Measurements from ENCODE around the gene MATCAP1. TPM values are rescaled to one million over a fixed set of nuclear protein-coding genes. Genes with fewer than 3 reads are reported as not detected.

Gene MATCAP1
- total RNA-seq, 1 donor from 2014 or later, result 5.2 TPM

DNA sequence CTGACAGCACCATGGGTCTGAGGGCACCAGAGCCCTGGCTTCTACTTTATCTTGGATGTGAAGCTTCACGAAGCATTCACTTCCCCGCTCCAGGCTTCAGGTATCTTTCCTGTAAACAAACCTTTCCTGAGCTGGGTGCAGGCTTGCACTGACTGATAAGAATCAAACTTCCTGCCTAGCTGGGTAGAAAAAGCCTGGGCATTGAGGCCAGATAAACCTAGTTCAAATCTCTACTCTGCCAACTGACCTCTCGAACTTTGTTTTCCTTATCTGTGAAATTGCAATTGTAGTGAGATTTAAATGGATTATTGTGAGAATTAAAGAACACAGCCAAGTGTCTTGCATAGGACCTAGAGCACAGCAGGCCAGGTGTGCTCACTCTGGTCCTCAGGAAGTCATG lies 40.2 kb upstream of the MATCAP1 start:
- Histone ChIP-seq H3K27ac (ENCODE audit: low read depth, low read length) (no peak overlapping the region), H3K36me3 (ENCODE audit: control insufficient read depth in 3 of 3, insufficient read depth in 3 of 3, low read length in 3 of 3) (peaks cover 15 to 25% (median 15%) of the 10 kb centered on the region in 3 donors), H3K27me3 (ENCODE audit: control insufficient read depth in 3 of 3, insufficient read depth in 3 of 3, low read length in 3 of 3) (no peaks in the 10 kb centered on the region)

GRCh38 chr16:67216612-67217490 lies 33.1 kb upstream of the MATCAP1 start:
- H3K9me3 ChIP-seq (ENCODE audit: control insufficient read depth in 3 of 3, low read length in 3 of 3), result no peaks in the 10 kb centered on the region
- H3K27ac ChIP-seq (ENCODE audit: low read depth, low read length), result no peak overlapping the region
- peaks cover 26 to 44% (median 36%) of the 10 kb centered on the region in 3 donors for H3K4me1 ChIP-seq (ENCODE audit: control insufficient read depth in 3 of 3, insufficient read depth in 3 of 3, low read length in 3 of 3)
- peak overlapping the region in 1 of 3 donors; percentile 22 for H3K4me3 ChIP-seq (ENCODE audit: low read length in 3 of 3)
- H3K9ac ChIP-seq (ENCODE audit: low read depth in 1 of 3, low read length in 3 of 3), result peak overlapping the region in 1 of 3 donors; percentile 9
- peaks cover 2 to 7% (median 3%) of the 10 kb centered on the region in 3 donors for H3K36me3 ChIP-seq (ENCODE audit: control insufficient read depth in 3 of 3, insufficient read depth in 3 of 3, low read length in 3 of 3)
- H3K27me3 ChIP-seq (ENCODE audit: control insufficient read depth in 3 of 3, insufficient read depth in 3 of 3, low read length in 3 of 3), result no peaks in the 10 kb centered on the region

More for the DNA sequence above, 40.2 kb upstream of the MATCAP1 start:
- no peak overlapping the region for H3K9ac ChIP-seq (ENCODE audit: low read depth in 1 of 3, low read length in 3 of 3)
- no peaks in the 10 kb centered on the region for H3K9me3 ChIP-seq (ENCODE audit: control insufficient read depth in 3 of 3, low read length in 3 of 3)
- peaks cover 23 to 33% (median 31%) of the 10 kb centered on the region in 3 donors for H3K4me1 ChIP-seq (ENCODE audit: control insufficient read depth in 3 of 3, insufficient read depth in 3 of 3, low read length in 3 of 3)
- no peak overlapping the region for H3K4me3 ChIP-seq (ENCODE audit: low read length in 3 of 3)

DNA sequence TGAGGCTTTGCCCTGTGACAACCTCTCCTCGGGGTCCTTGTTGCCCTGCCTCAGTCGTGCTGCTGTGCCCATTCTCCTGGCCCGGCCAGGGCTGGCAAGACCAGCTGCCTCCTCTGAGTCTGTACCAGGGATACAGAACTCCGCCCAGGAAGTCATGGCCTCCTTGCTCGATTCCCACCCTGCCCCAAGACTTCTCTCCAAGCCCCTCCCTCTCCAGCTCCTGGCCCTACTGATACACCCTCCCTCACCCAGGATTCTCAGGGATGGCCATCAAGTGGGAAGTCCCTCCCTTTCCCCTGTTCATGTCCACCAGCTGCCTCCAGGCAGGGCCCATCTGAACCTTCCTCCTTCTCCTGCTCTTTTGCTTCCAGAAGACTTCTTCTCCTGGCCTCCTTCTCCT lies 31.9 kb upstream of the MATCAP1 start:
- Histone ChIP-seq H3K4me1 (ENCODE audit: control insufficient read depth in 3 of 3, insufficient read depth in 3 of 3, low read length in 3 of 3) (peaks cover 28 to 47% (median 40%) of the 10 kb centered on the region in 3 donors), H3K27me3 (ENCODE audit: control insufficient read depth in 3 of 3, insufficient read depth in 3 of 3, low read length in 3 of 3) (no peaks in the 10 kb centered on the region), H3K27ac (ENCODE audit: low read depth, low read length) (no peak overlapping the region), H3K36me3 (ENCODE audit: control insufficient read depth in 3 of 3, insufficient read depth in 3 of 3, low read length in 3 of 3) (peaks cover 2 to 11% (median 3%) of the 10 kb centered on the region in 3 donors), H3K9ac (ENCODE audit: low read depth in 1 of 3, low read length in 3 of 3) (no peak overlapping the region), H3K9me3 (ENCODE audit: control insufficient read depth in 3 of 3, low read length in 3 of 3) (no peaks in the 10 kb centered on the region), H3K4me3 (ENCODE audit: low read length in 3 of 3) (no peak overlapping the region)

GRCh38 chr16:67213197-67214019 lies 29.6 kb upstream of the MATCAP1 start:
- Histone ChIP-seq H3K36me3 (ENCODE audit: control insufficient read depth in 3 of 3, insufficient read depth in 3 of 3, low read length in 3 of 3) (peaks cover 0 to 7% (median 2%) of the 10 kb centered on the region in 3 donors), H3K9ac (ENCODE audit: low read depth in 1 of 3, low read length in 3 of 3) (peak overlapping the region in 1 of 3 donors; percentile 25), H3K27me3 (ENCODE audit: control insufficient read depth in 3 of 3, insufficient read depth in 3 of 3, low read length in 3 of 3) (no peaks in the 10 kb centered on the region), H3K4me3 (ENCODE audit: low read length in 3 of 3) (no peak overlapping the region), H3K9me3 (ENCODE audit: control insufficient read depth in 3 of 3, low read length in 3 of 3) (no peaks in the 10 kb centered on the region), H3K4me1 (ENCODE audit: control insufficient read depth in 3 of 3, insufficient read depth in 3 of 3, low read length in 3 of 3) (peaks cover 46 to 70% (median 57%) of the 10 kb centered on the region in 3 donors), H3K27ac (ENCODE audit: low read depth, low read length) (no peak overlapping the region)

DNA sequence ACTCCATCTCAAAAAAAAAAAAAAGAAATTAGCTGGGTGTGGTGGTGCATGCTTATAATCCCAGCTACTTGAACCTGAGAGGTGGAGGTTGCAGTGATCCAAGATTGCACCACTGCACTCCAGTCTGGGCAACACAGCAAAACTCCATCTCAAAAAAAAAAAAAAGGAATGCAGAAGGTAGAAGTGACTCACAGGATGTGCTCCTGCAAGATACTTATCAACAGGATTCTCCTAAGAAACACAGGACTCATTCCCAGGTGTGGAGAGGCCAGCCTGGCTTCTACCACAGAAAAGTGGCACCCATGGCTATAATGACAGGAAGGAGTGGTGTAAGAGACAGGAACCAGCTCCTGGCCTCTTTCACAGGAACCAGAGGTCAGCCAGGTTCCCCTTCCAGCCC lies 29.0 kb upstream of the MATCAP1 start:
- H3K36me3 ChIP-seq (ENCODE audit: control insufficient read depth in 3 of 3, insufficient read depth in 3 of 3, low read length in 3 of 3), result peaks cover 0 to 7% (median 2%) of the 10 kb centered on the region in 3 donors
- no peaks in the 10 kb centered on the region for H3K9me3 ChIP-seq (ENCODE audit: control insufficient read depth in 3 of 3, low read length in 3 of 3)
- H3K4me1 ChIP-seq (ENCODE audit: control insufficient read depth in 3 of 3, insufficient read depth in 3 of 3, low read length in 3 of 3), result peaks cover 48 to 76% (median 63%) of the 10 kb centered on the region in 3 donors
- H3K27ac ChIP-seq (ENCODE audit: low read depth, low read length), result no peak overlapping the region
- no peaks in the 10 kb centered on the region for H3K27me3 ChIP-seq (ENCODE audit: control insufficient read depth in 3 of 3, insufficient read depth in 3 of 3, low read length in 3 of 3)
- no peak overlapping the region for H3K9ac ChIP-seq (ENCODE audit: low read depth in 1 of 3, low read length in 3 of 3)
- no peak overlapping the region for H3K4me3 ChIP-seq (ENCODE audit: low read length in 3 of 3)

DNA sequence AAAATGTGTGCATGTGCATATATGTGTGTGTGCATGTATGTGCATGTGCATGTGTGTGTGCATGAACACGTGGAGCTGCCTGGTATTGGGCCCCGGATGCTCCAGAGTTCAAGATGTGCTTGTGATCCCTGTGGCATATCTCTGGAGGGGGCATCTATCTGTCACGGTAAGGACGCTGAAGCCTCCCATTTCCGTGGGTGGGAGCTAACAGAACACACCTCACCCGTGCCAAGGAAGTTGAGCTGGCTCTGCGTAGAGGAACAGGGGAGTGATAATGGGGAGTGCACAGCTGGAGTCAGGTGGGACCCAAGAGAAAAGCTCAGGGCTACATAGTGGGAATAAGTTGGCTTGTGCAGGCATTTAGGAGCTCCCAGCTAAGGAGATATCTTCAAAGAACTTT lies 27.9 kb upstream of the MATCAP1 start:
- Histone ChIP-seq H3K9ac (ENCODE audit: low read depth in 1 of 3, low read length in 3 of 3) (no peak overlapping the region), H3K36me3 (ENCODE audit: control insufficient read depth in 3 of 3, insufficient read depth in 3 of 3, low read length in 3 of 3) (peaks cover 0 to 4% (median 0%) of the 10 kb centered on the region in 3 donors), H3K9me3 (ENCODE audit: control insufficient read depth in 3 of 3, low read length in 3 of 3) (no peaks in the 10 kb centered on the region), H3K4me1 (ENCODE audit: control insufficient read depth in 3 of 3, insufficient read depth in 3 of 3, low read length in 3 of 3) (peaks cover 50 to 77% (median 64%) of the 10 kb centered on the region in 3 donors), H3K27ac (ENCODE audit: low read depth, low read length) (no peak overlapping the region), H3K4me3 (ENCODE audit: low read length in 3 of 3) (no peak overlapping the region), H3K27me3 (ENCODE audit: control insufficient read depth in 3 of 3, insufficient read depth in 3 of 3, low read length in 3 of 3) (no peaks in the 10 kb centered on the region)

GRCh38 chr16:67210069-67210937 lies 26.5 kb upstream of the MATCAP1 start:
- H3K4me3 ChIP-seq (ENCODE audit: low read length in 3 of 3), result peak overlapping the region in 1 of 3 donors; percentile 22
- peaks cover 47 to 68% (median 58%) of the 10 kb centered on the region in 3 donors for H3K4me1 ChIP-seq (ENCODE audit: control insufficient read depth in 3 of 3, insufficient read depth in 3 of 3, low read length in 3 of 3)
- H3K9me3 ChIP-seq (ENCODE audit: control insufficient read depth in 3 of 3, low read length in 3 of 3), result no peaks in the 10 kb centered on the region
- peaks cover 0 to 8% (median 0%) of the 10 kb centered on the region in 3 donors for H3K36me3 ChIP-seq (ENCODE audit: control insufficient read depth in 3 of 3, insufficient read depth in 3 of 3, low read length in 3 of 3)
- no peaks in the 10 kb centered on the region for H3K27me3 ChIP-seq (ENCODE audit: control insufficient read depth in 3 of 3, insufficient read depth in 3 of 3, low read length in 3 of 3)
- H3K9ac ChIP-seq (ENCODE audit: low read depth in 1 of 3, low read length in 3 of 3), result peak overlapping the region in 1 of 3 donors; percentile 54
- H3K27ac ChIP-seq (ENCODE audit: low read depth, low read length), result no peak overlapping the region

GRCh38 chr16:67209565-67209964 lies 25.8 kb upstream of the MATCAP1 start:
- no peaks in the 10 kb centered on the region for H3K9me3 ChIP-seq (ENCODE audit: control insufficient read depth in 3 of 3, low read length in 3 of 3)
- H3K27me3 ChIP-seq (ENCODE audit: control insufficient read depth in 3 of 3, insufficient read depth in 3 of 3, low read length in 3 of 3), result no peaks in the 10 kb centered on the region
- H3K27ac ChIP-seq (ENCODE audit: low read depth, low read length), result no peak overlapping the region
- peaks cover 0 to 8% (median 0%) of the 10 kb centered on the region in 3 donors for H3K36me3 ChIP-seq (ENCODE audit: control insufficient read depth in 3 of 3, insufficient read depth in 3 of 3, low read length in 3 of 3)
- H3K9ac ChIP-seq (ENCODE audit: low read depth in 1 of 3, low read length in 3 of 3), result peak overlapping the region in 1 of 3 donors; percentile 16
- no peak overlapping the region for H3K4me3 ChIP-seq (ENCODE audit: low read length in 3 of 3)
- H3K4me1 ChIP-seq (ENCODE audit: control insufficient read depth in 3 of 3, insufficient read depth in 3 of 3, low read length in 3 of 3), result peaks cover 41 to 62% (median 51%) of the 10 kb centered on the region in 3 donors

Data from skeletal muscle tissue (tissue), 4 donors.